Dedifferentiated amniotic fluid mesenchymal stem cell (primary cell): ENCODE measurements around the gene DSG4.

Source experiments
- DNase-seq: peaks from one replicate; pipeline ENCODE4 v3.0.0-alpha.2; 2016; ENCODE audit errors: extremely low spot score

The DSG4 gene

DNA sequence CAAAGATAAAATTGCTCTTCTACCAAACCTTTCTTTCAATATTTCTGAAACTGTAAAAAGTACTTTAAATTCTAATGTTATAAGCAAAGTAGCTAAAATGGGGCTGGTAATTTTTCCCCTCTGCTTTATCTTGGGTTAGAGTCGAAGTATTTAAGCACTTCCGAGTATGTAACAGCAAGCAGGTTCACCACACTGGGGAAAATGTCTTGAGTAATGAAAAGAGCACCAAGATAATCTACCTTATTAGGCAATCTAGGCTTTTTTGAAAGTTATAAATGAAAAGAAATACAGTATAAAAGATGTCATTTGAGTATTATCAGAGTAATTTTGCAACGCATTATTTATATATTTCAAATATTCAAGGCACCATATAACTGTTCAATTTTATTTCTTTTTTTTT lies 70.3 kb downstream of the DSG4 start:
- DNase-seq = no peak

DNA sequence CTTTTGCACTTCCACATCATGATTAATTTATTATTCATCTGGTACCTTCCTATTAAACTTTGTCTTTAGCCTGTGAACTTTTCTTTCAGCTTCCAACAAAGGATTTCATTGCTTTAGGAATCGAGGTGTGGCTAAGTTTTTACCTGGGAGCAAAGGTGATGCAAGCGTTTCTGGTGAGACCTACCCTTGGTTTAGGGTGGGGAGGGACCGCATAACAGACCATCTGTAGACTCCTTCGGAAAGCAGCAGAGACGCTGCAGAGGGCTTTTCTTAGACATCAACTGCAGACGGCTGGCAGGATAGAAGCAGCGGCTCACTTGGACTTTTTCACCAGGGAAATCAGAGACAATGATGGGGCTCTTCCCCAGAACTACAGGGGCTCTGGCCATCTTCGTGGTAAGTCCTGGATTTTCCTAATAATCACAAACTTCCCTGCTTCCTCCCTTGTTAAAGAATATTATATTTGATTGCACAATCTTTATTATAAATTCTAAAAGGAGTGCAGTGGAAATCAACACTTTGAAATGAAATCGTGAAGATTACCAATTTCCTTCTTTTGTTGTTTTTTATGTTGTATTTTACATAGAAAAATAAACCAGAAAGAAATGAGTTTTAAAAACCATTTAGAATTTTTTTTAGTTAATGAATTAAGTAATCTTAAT lies 71.1 kb downstream of the DSG4 start, which contains the start of gene DSG3:
DSG3 (plus strand) TSS at position 212 of the 662 bp plus-strand sequence; CDS start at position 349, 137 bp downstream.
- no peak for DNase-seq

DNA sequence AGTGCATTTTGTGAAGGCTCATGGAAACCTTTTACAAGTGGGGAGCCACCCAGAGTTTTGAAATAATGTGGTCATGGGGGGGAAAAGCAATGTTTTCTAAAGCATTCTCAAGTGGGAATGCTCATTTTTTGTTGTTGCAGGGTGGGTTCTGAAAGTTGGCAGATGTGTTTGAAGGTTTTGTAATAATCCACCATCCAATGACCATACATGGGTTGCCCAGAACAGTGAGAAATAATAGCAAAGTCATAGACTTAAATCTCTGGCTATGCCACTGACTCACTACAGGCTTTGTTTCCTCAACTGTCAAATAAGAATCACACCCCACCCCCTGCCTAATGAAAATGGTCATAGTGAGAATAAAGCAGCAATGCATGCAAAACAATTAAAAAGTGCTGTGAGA lies 73.8 kb downstream of the DSG4 start:
- no peak for DNase-seq

DNA sequence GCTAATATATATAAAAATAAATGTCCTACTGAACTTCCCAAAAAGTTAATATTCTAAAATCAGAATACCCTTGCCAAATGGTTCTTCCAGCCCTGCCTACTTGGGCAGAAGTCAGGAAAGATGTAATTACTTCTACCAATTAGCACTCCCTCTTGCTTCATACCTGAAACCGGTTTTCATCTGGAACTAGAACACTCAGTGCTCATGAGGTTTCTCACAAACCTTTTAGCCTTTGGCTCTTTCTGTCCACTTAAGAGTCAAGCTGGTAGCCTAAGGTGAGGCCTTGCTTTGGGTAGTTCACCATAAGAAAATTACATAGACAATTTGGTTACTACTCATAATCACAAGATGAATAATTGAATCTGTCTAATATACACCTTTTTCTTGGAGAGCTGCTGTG lies 75.0 kb downstream of the DSG4 start:
- no peak for DNase-seq

DNA sequence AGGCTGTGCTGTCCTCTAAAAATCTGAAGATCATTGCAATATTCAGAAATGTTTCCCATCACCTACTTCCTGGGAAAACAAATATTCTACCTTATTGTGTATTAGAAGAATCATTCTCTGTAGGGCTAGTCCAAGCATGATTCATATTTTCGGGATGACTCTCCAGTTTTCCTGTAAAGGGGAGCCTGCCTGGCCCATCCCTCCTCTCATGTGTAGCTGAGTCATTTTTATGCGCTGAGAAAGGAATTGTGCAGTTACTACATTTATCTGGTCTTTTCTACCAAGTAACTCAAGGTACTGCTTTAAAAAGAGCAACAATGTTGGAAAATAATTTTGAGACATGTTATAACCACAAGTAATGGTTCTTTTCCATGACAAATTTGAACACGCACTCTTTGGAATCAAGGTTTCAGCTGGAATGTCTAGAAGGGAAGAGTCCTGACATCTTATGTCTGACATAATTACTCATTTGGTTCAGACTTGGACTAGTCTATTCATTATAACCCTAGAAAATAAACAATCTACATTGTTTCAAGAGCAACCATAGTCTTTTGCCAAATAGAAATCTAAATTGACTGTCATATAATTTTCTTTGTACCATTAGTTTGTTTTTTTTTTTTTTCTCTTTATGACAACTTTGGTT lies 77.6 kb downstream of the DSG4 start:
- no peak for DNase-seq
